Measurements from ENCODE around the gene SCIN. TPM values are rescaled to one million over a fixed set of nuclear protein-coding genes. Genes with fewer than 3 reads are reported as not detected.

SCIN gene
- 0.79 and 6.5 TPM in 2 replicates for total RNA-seq

DNA sequence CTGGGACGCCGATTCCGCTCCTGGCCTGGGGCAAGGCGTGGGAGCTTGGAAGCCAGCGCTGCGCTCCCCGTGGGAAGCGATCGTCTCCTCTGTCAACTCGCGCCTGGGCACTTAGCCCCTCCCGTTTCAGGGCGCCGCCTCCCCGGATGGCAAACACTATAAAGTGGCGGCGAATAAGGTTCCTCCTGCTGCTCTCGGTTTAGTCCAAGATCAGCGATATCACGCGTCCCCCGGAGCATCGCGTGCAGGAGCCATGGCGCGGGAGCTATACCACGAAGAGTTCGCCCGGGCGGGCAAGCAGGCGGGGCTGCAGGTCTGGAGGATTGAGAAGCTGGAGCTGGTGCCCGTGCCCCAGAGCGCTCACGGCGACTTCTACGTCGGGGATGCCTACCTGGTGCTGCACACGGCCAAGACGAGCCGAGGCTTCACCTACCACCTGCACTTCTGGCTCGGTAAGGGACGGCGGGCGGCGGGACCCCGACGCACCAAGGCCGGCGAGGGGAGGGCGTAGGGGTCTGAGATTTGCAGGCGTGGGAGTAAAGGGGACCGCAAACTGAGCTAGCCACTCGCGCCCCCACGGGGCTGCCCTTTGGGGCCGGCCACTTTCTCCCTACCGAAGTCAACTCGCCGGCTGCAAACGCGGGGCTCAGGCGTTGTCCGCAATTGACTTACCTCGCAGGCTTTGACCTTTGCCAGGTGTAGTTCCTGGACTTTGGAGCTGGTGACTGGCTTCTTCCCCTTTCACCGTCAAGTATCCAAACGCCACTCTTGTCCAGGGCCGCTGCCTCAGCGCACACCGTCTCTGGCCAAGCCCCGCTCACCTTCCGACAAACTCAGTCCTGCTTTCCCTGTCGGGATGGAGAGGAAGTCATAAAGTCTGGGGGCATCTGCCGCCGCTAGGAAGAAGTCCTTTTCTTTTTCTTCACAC, at the start of gene SCIN:
Gene SCIN, plus strand, starts transcription at position 187 of the 928 bp plus-strand sequence. Its CDS starts 67 bp downstream, at position 254.

DNA sequence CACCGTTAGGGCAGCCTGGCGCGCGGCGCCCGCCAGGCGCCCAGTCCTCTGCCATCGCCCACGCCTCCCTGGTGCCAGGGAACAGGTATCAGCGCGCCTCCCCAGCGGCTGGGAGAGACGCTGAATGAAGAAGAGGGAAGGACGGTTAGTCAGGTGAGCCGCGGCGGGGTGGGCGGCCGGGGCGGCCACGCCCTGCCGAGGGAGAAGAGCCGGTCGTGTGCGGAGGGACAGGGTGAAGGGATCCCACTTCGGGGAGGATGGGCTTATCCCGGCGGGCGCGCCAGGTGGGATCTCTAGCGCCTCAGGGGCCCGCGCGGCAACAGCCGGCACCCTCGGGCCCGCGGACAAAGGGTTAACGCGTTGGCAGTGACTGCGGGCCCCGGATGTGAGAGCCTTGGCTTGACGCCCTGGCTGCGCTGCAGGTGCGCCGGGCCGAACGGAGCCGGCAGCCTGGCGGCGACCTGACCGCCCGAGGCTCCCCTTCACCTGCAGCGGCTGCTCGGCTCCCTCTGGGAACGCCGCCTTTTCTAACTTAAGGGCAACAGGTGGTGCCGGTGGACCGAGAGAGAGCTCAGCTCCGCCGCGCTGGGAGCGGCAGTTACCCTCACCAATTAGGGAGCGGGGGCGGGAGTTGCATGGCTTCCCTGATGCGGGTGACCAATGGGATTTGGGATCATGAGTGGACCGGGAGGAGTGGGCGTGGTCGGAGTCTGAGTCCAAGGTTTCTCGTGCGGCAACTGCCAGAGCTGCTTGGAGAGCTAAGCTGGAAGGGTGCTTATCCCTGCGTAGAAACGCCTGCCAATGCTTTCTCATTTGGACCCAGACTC, 116.6 kb downstream of the SCIN start, which contains the start of gene ARL4A:
Gene ARL4A, plus strand, starts transcription at position 743 of the 827 bp plus-strand sequence. CDS start 622 bp downstream, outside the sequence.

Small RNA genes within 50 kb of the gene (small RNA-seq; reads per million reads assigned to genes)
- not detected for gene RF00264

Other genes starting within 250 kb of the SCIN start
- gene VWDE, start 166.9 kb upstream of the SCIN start, total RNA-seq, result 0.11 TPM in 1 of 2 replicates, not detected in the other
- gene ARL4A, start 116.9 kb downstream of the SCIN start, total RNA-seq, result 87.8 and 121 TPM in 2 replicates